ENCODE measurements around the gene GTPBP4.

GRCh38 chr10:992467-992866, 4.2 kb downstream of the GTPBP4 start:
- TF ChIP-seq CTCF (conservative IDR thresholded peaks at IDR 0.05; ENCODE audit: low read depth, low read length) (no peak), EZH2 (IDR thresholded peaks at IDR 0.05; ENCODE audit: low read length, unreplicated experiment) (no peak)
